WI38 (cell line): Measurements from ENCODE around the gene GSK3A.

Source experiments
- H3K4me3 ChIP-seq: 2 replicates; pipeline ENCODE4 v1.5.1; 2011; ENCODE audit warnings: low read depth, mild to moderate bottlenecking, control low read depth, low read length
- TF ChIP-seq, protein P1 (sequence below): IDR thresholded peaks from 2 replicates; pipeline ENCODE4 v1.5.1; 2012; ENCODE audit warnings: low read depth, mild to moderate bottlenecking, control low read depth, low read length

The GSK3A gene

DNA sequence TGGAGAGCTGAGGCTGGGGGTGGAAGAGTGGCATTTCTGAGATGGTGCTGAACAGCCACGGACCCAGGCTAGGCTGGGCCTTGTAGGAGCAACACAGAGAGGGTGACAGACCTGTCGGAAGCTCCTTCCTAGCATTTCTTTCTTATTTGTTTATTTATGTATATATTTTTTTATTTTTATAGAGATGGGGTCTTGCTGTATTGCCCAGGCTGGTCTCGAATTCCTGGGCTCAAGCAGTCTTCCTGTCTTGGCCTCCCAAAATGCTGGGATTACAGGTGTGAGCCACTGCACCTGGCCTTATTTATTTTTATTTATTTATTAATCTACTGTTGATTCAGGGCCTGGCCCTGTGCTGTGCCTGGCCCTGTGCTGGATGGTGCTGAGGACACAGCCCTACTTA lies 33.1 kb upstream of the GSK3A start:
- no peak overlapping the region for H3K4me3 ChIP-seq
- TF ChIP-seq, protein P1, sequence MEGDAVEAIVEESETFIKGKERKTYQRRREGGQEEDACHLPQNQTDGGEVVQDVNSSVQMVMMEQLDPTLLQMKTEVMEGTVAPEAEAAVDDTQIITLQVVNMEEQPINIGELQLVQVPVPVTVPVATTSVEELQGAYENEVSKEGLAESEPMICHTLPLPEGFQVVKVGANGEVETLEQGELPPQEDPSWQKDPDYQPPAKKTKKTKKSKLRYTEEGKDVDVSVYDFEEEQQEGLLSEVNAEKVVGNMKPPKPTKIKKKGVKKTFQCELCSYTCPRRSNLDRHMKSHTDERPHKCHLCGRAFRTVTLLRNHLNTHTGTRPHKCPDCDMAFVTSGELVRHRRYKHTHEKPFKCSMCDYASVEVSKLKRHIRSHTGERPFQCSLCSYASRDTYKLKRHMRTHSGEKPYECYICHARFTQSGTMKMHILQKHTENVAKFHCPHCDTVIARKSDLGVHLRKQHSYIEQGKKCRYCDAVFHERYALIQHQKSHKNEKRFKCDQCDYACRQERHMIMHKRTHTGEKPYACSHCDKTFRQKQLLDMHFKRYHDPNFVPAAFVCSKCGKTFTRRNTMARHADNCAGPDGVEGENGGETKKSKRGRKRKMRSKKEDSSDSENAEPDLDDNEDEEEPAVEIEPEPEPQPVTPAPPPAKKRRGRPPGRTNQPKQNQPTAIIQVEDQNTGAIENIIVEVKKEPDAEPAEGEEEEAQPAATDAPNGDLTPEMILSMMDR = no peak

DNA sequence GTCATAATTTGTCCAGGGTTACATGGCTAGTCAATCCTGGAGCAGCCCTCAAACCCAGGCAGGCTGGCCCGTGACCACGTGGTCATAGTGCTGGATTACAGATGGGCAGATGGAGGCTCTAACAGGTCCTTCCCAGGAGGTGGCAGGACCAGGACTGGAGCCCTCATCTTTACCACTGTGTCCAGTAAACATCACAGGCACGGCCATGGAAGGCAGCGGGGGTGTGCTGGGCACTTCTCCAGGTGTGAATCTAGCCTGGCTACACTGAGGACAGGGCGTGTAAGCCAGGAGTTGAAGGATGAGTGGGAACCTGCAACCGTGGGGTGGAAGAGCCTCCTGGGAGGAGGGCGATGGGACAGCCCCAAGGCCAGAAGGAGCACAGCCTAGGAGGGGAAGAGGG lies 32.7 kb upstream of the GSK3A start:
- TF ChIP-seq, protein P1 = no peak
- H3K4me3 ChIP-seq = no peak overlapping the region

DNA sequence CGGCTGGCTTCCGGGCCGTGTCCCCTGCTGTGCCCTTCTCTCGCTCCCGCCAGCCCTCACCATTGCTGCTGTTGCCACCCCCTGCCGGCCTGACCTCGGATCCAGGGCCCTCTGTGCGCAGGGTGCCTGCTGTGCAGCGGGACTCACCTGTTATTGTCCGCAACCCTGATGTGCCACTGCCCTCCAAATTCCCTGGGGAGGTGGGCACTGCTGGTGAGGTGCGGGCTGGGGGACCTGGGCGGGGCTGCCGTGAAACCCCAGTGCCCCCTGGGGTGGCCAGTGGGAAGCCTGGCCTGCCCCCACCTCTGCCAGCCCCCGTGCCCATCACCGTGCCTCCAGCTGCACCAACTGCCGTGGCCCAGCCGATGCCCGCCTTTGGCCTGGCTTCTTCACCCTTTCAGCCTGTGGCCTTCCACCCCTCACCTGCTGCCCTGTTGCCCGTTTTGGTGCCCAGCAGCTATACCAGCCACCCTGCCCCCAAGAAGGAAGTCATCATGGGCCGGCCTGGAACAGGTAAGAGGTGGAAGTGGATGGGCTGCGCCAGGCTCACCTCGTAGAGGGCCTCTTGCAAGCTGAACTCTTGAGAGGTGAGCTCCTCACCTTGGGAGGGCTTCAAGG lies 31.8 kb upstream of the GSK3A start:
- TF ChIP-seq, protein P1 = no peak
- no peak overlapping the region for H3K4me3 ChIP-seq

DNA sequence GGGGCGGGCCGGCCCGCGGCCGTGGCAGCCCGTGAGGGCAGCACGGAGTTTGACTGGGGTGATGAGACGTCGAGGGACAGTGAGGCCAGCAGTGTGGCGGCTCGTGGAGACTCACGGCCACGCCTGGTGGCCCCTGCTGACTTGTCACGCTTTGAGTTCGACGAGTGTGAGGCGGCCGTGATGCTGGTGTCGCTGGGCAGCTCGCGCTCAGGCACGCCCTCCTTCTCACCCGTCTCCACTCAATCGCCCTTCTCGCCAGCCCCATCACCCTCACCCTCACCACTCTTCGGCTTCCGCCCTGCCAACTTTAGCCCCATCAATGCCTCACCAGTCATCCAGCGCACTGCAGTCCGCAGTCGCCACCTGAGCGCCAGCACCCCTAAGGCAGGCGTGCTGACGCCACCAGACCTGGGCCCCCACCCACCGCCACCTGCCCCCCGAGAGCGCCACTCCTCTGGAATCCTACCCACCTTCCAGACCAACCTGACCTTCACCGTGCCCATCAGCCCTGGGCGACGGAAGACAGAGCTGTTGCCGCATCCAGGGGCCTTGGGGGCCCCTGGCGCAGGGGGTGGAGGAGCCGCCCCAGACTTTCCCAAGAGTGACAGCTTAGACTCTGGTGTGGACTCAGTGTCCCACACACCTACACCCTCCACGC lies 31.1 kb upstream of the GSK3A start:
- TF ChIP-seq, protein P1 = no peak
- H3K4me3 ChIP-seq = no peak overlapping the region

DNA sequence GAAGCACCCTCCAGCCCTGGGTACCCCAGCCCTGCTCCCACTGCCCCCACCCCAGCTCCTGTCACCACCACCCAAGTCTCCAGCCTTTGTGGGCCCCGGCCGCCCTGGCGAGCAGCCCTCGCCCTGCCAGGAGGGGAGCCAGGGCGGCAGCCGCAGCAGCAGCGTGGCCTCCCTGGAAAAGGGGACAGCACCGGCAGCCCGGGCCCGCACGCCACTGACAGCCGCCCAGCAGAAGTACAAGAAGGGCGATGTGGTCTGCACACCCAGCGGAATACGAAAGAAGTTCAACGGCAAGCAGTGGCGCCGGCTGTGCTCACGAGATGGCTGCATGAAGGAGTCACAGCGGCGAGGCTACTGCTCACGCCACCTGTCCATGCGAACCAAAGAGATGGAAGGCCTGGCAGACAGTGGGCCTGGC lies 30.6 kb upstream of the GSK3A start:
- TF ChIP-seq, protein P1 = no peak
- H3K4me3 ChIP-seq = no peak overlapping the region

DNA sequence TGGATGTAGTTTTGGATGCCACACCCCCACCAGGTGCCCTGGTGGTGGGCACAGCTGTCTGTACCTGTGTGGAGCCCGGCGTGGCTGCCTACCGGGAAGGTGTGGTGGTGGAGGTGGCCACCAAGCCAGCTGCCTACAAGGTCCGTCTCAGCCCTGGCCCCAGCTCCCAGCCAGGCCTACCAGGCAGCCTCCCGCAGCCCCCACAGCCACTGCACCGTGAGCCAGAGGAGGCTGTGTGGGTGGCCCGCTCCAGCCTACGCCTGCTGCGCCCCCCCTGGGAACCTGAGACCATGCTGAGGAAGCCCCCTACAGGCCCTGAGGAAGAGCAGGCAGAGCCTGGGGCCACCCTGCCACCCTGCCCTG lies 30.1 kb upstream of the GSK3A start:
- TF ChIP-seq, protein P1 = no peak
- no peak overlapping the region for H3K4me3 ChIP-seq

DNA sequence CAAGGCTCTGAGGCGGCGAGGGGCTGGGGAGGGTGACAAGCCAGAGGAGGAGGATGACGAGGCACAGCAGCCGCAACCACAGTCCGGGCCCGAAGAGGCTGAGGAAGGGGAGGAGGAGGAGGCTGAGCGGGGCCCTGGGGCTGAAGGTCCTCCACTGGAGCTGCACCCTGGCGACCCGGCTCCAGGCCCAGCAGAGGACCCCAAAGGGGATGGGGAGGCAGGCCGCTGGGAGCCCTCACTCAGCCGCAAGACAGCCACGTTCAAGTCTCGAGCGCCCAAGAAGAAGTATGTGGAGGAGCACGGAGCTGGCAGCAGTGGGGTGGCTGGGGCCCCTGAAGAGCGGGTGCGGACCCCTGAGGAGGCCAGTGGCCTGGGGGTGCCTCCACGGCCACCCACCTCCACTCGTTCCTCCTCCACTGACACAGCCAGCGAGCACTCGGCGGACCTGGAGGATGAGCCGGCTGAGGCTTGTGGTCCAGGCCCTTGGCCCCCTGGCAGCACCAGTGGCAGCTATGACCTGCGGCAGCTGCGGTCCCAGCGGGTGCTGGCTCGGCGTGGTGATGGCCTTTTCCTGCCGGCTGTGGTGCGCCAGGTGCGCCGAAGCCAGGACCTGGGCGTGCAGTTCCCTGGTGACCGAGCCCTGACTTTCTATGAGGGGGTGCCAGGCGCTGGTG lies 29.6 kb upstream of the GSK3A start:
- no peak overlapping the region for H3K4me3 ChIP-seq
- TF ChIP-seq, protein P1 = no peak
